Prostate gland (tissue), 2 donors: Measurements from ENCODE around the gene HES1. TPM values are rescaled to one million over a fixed set of nuclear protein-coding genes. Genes with fewer than 3 reads are reported as not detected.
"Not testable (repeated sequence)": the region's sequence is repeated elsewhere in the genome, so short reads cannot be mapped to it uniquely, and the experiment has no call there.

Experiments
- DNase-seq: peaks from one replicate; pipeline ENCODE4 v3.0.0-alpha.2; 2019; ENCODE audit warnings: low spot score
- H3K27ac ChIP-seq, 2 donors: fragments of 200-600 bp; sonication (generic); 2 replicates each; pipeline ENCODE4 v1.5.1; 2017 to 2019
- H3K27me3 ChIP-seq: fragments of 200-600 bp; sonication (generic); replicated peaks from 2 replicates; pipeline ENCODE4 v1.5.1; 2019; ENCODE audit not compliant: insufficient read depth
- H3K36me3 ChIP-seq, 2 donors: fragments of 200-600 bp; sonication (generic); 1 replicate in 1 of 2; 2 replicates in 1 of 2; pipeline versions ENCODE4 v1.5.1 to v1.8.1; 2017 to 2019
- H3K4me1 ChIP-seq: fragments of 200-600 bp; sonication (generic); replicated peaks from 2 replicates; pipeline ENCODE4 v1.5.1; 2019
- H3K4me3 ChIP-seq, 2 donors: fragments of 200-600 bp; sonication (generic); 2 replicates each; pipeline ENCODE4 v1.5.1; 2017 to 2019
- H3K9me3 ChIP-seq: fragments of 200-600 bp; sonication (generic); 2 replicates; pipeline ENCODE4 v1.5.1; 2017
- CTCF ChIP-seq, 4 experiments: fragments of 200-600 bp in 2 of 4; fragments of 450-650 bp in 2 of 4; sonication (generic) in 2 of 4; IDR thresholded peaks; 1 replicate in 3 of 4; 2 replicates in 1 of 4; pipeline ENCODE4 v1.5.1; 2016 to 2019; ENCODE audit warnings: antibody characterized with exemption in 4 of 4, mild to moderate bottlenecking in 2 of 4, moderate library complexity in 2 of 4
- POLR2A ChIP-seq: fragments of 450-650 bp; IDR thresholded peaks from one replicate; pipeline ENCODE4 v1.6.1; 2016; ENCODE audit warnings: antibody characterized with exemption, mild to moderate bottlenecking
- POLR2AphosphoS5 ChIP-seq: sonication (generic); formaldehyde crosslinking; IDR thresholded peaks from one replicate; pipeline ENCODE4 v1.6.1; 2017; ENCODE audit warnings: antibody characterized with exemption
- WGBS: methylation state at CpG from one replicate; pipeline ENCODE4 v1.1.5; 2018; 5-methylcytosine and 5-hydroxymethylcytosine counted together
- intact Hi-C: fragments of 100-400 bp; cut with DNase I; formaldehyde crosslinking; loops from one replicate; pipeline ENCODE4 v1.14.2; 2022
- total RNA-seq, 2 donors: library from RNA; depleted of rRNA; stranded (reverse); fragments of >200 nt; gene quantifications; one replicate each; pipeline ENCODE4 v1.1.0, GENCODE V29; 2016

The HES1 gene
- total RNA-seq, 2 donors from 2014 or later = 92.4 to 174 TPM

GRCh38 chr3:194125442-194125841 lies 10.5 kb upstream of the HES1 start:
- Histone ChIP-seq H3K27ac (no peak overlapping the region), H3K36me3 (no peaks in the 10 kb centered on the region), H3K27me3 (no peaks in the 10 kb centered on the region), H3K4me3 (no peak overlapping the region), H3K4me1 (no peaks in the 10 kb centered on the region), H3K9me3 (no peaks in the 10 kb centered on the region)
- WGBS = 81% methylated on average over 6 of the region's 6 CpGs
- no peak for DNase-seq
- intact Hi-C loops = no loop called here
- TF ChIP-seq POLR2AphosphoS5 (no peak), CTCF (IDR thresholded peaks at IDR 0.05) (no peak), POLR2A (no peak)

- WGBS = 92% methylated on average over 9 of the region's 9 CpGs
- TF ChIP-seq POLR2AphosphoS5 (no peak), POLR2A (no peak), CTCF (IDR thresholded peaks at IDR 0.05) (no peak)
- intact Hi-C loops = no loop called here
- H3K27ac ChIP-seq = no peak overlapping the region
- no peaks in the 10 kb centered on the region for H3K9me3 ChIP-seq
- H3K27me3 ChIP-seq = no peaks in the 10 kb centered on the region
- DNase-seq = no peak
- no peaks in the 10 kb centered on the region for H3K36me3 ChIP-seq
- no peaks in the 10 kb centered on the region for H3K4me1 ChIP-seq
- no peak overlapping the region for H3K4me3 ChIP-seq
These were observed 9.2 kb upstream of the HES1 start for GRCh38 chr3:194126790-194127189.

GRCh38 chr3:194128202-194128918 lies 7.6 kb upstream of the HES1 start:
- intact Hi-C loops = no loop called here
- TF ChIP-seq POLR2A (no peak), POLR2AphosphoS5 (no peak), CTCF (IDR thresholded peaks at IDR 0.05) (no peak)
- Histone ChIP-seq H3K9me3 (no peaks in the 10 kb centered on the region), H3K36me3 (no peaks in the 10 kb centered on the region), H3K4me1 (no peaks in the 10 kb centered on the region), H3K4me3 (no peak overlapping the region), H3K27ac (no peak overlapping the region), H3K27me3 (no peaks in the 10 kb centered on the region)
- 93% methylated on average over 12 of the region's 12 CpGs for WGBS
- no peak for DNase-seq

- H3K36me3 ChIP-seq, intact Hi-C loops, H3K27me3 ChIP-seq, H3K4me1 ChIP-seq, DNase-seq, H3K27ac ChIP-seq, H3K9me3 ChIP-seq, H3K4me3 ChIP-seq: not testable (repeated sequence)
- WGBS = 98% methylated on average over 8 of the region's 8 CpGs
These were observed 7.0 kb upstream of the HES1 start for GRCh38 chr3:194128919-194129295.

GRCh38 chr3:194129581-194130133 lies 6.3 kb upstream of the HES1 start:
- Histone ChIP-seq H3K4me1 (peaks cover 4% of the 10 kb centered on the region), H3K4me3 (no peak overlapping the region), H3K27ac (no peak overlapping the region), H3K36me3 (no peaks in the 10 kb centered on the region), H3K9me3 (no peaks in the 10 kb centered on the region), H3K27me3 (no peaks in the 10 kb centered on the region)
- 46% methylated on average over 6 of the region's 7 CpGs for WGBS
- TF ChIP-seq POLR2A = no peak
- no peak for TF ChIP-seq POLR2AphosphoS5
- no peak for DNase-seq
- intact Hi-C loops = loop anchor here (5.0 kb wide), 1 partner anchor 57 kb away; no protein-coding TSS in a partner anchor

GRCh38 chr3:194130188-194130587 lies 5.8 kb upstream of the HES1 start:
- H3K36me3 ChIP-seq = no peaks in the 10 kb centered on the region
- H3K4me3 ChIP-seq = no peak overlapping the region
- TF ChIP-seq POLR2A (no peak), CTCF (IDR thresholded peaks at IDR 0.05) (no peak)
- H3K9me3 ChIP-seq = no peaks in the 10 kb centered on the region
- 65% methylated on average over 2 of the region's 2 CpGs for WGBS
- H3K4me1 ChIP-seq = peaks cover 4% of the 10 kb centered on the region
- H3K27me3 ChIP-seq = no peaks in the 10 kb centered on the region
- intact Hi-C loops = loop anchor here (5.0 kb wide), 1 partner anchor 58 kb away; no protein-coding TSS in a partner anchor
- H3K27ac ChIP-seq = peak overlapping the region in 1 of 2 donors; percentile 66
- DNase-seq = no peak
